ENCODE data around the gene ARPC1A. TPM values are rescaled to one million over a fixed set of nuclear protein-coding genes. Genes with fewer than 3 reads are reported as not detected.

The ARPC1A gene
- total and polyA plus RNA-seq, 2 experiments from 2014 or later = 209 to 294 TPM

- H3F3A ChIP-seq (ENCODE audit: insufficient read depth) = peaks cover 38% of the 10 kb centered on the region
- H3K27ac ChIP-seq = no peak overlapping the region
- no peaks in the 10 kb centered on the region for H4K20me1 ChIP-seq (ENCODE audit: insufficient read depth)
- in situ Hi-C loops (cut with MboI) = no loop called here
- no peaks in the 10 kb centered on the region for H3K9me3 ChIP-seq (ENCODE audit: low read depth)
- DNase-seq = no peak
- 90 to 92% methylated on average over 22 of the region's 22 CpGs for WGBS, 2 experiments (ENCODE audit: low coverage in 1 of 2, low lambda C conversion rate in 2 of 2, missing lambda C conversion rate in 2 of 2)
- H3K4me2 ChIP-seq (ENCODE audit: unreplicated experiment) = no peak overlapping the region
- TF ChIP-seq EZH2 (IDR thresholded peaks at IDR 0.05; ENCODE audit: insufficient read depth, poor library complexity, severe bottlenecking) (no peak), EZH2phosphoT487 (IDR thresholded peaks at IDR 0.05; ENCODE audit: insufficient read depth, low read depth) (no peak)
- H3K27me3 ChIP-seq (replicated peaks; ENCODE audit: insufficient read depth) = no peaks in the 10 kb centered on the region
- H3K36me3 ChIP-seq (ENCODE audit: low read depth) = peaks cover 37% of the 10 kb centered on the region
- peaks cover 4% of the 10 kb centered on the region; the same call in 1 of the 2 replicates for H3K79me2 ChIP-seq (ENCODE audit: insufficient read depth)
- peaks cover 8% of the 10 kb centered on the region; the same call in 1 of the 2 replicates for H3K4me1 ChIP-seq (ENCODE audit: insufficient read depth)
- no peak overlapping the region for H3K9ac ChIP-seq
- no peaks in the 10 kb centered on the region for H3K9me2 ChIP-seq (ENCODE audit: insufficient read depth)
- H3K4me3 ChIP-seq = no peak overlapping the region
- H2AFZ ChIP-seq = no peak overlapping the region
These were observed 33.9 kb downstream of the ARPC1A start for GRCh38 chr7:99359465-99360154.

DNA sequence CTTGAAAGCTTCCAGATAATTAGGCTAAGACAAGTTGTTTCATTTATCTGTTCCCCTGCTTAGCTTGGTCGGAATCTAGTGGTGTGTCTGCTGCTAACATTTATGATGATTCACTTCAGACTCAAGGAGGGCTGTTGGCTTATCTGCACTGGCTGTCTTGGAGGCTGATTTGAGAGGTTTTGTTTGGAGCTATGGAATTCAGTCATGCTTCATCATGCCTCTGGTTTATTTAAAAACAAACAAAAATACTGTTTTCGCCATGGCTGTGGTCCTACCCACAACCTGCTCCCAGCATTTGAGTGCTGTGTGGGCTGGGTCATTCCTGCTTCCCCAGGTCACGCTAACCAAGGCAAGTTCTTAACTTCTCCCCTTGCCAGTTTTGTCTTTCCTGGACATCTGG lies 37.1 kb downstream of the ARPC1A start:
- H3K27ac ChIP-seq = peak overlapping the region; percentile 50
- H3K9ac ChIP-seq = peak overlapping the region; percentile 12
- in situ Hi-C loops (cut with MboI) = no loop called here
- peaks cover 8% of the 10 kb centered on the region; the same call in 1 of the 2 replicates for H3K4me1 ChIP-seq (ENCODE audit: insufficient read depth)
- DNase-seq = peak; percentile 76
- H4K20me1 ChIP-seq (ENCODE audit: insufficient read depth) = no peaks in the 10 kb centered on the region
- TF ChIP-seq EZH2 (IDR thresholded peaks at IDR 0.05; ENCODE audit: insufficient read depth, poor library complexity, severe bottlenecking) = no peak
- no peak for TF ChIP-seq EZH2phosphoT487 (IDR thresholded peaks at IDR 0.05; ENCODE audit: insufficient read depth, low read depth)
- H3K4me2 ChIP-seq (ENCODE audit: unreplicated experiment) = no peak overlapping the region
- H3K36me3 ChIP-seq (ENCODE audit: low read depth) = peaks cover 49% of the 10 kb centered on the region
- H3K79me2 ChIP-seq (ENCODE audit: insufficient read depth) = peaks cover 6% of the 10 kb centered on the region; the same call in 1 of the 2 replicates
- H3K27me3 ChIP-seq (replicated peaks; ENCODE audit: insufficient read depth) = no peaks in the 10 kb centered on the region
- peaks cover 44% of the 10 kb centered on the region for H3F3A ChIP-seq (ENCODE audit: insufficient read depth)
- no peak overlapping the region for H2AFZ ChIP-seq
- H3K9me3 ChIP-seq (ENCODE audit: low read depth) = no peaks in the 10 kb centered on the region
- WGBS, 2 experiments (ENCODE audit: low coverage in 1 of 2, low lambda C conversion rate in 2 of 2, missing lambda C conversion rate in 2 of 2) = 48 to 52% methylated on average over 3 of the region's 3 CpGs
- no peak overlapping the region for H3K4me3 ChIP-seq
- no peaks in the 10 kb centered on the region for H3K9me2 ChIP-seq (ENCODE audit: insufficient read depth)

GRCh38 chr7:99363286-99363685 lies 37.6 kb downstream of the ARPC1A start:
- no peaks in the 10 kb centered on the region for H3K27me3 ChIP-seq (replicated peaks; ENCODE audit: insufficient read depth)
- H3K4me3 ChIP-seq = no peak overlapping the region
- H3K79me2 ChIP-seq (ENCODE audit: insufficient read depth) = peaks cover 6% of the 10 kb centered on the region; the same call in 1 of the 2 replicates
- in situ Hi-C loops (cut with MboI) = no loop called here
- H3K9ac ChIP-seq = peak overlapping the region; percentile 12
- peaks cover 45% of the 10 kb centered on the region for H3F3A ChIP-seq (ENCODE audit: insufficient read depth)
- H3K27ac ChIP-seq = peak overlapping the region; percentile 50
- no peaks in the 10 kb centered on the region for H3K9me3 ChIP-seq (ENCODE audit: low read depth)
- no peak overlapping the region for H3K4me2 ChIP-seq (ENCODE audit: unreplicated experiment)
- no peaks in the 10 kb centered on the region for H4K20me1 ChIP-seq (ENCODE audit: insufficient read depth)
- WGBS, 2 experiments (ENCODE audit: low coverage in 1 of 2, low lambda C conversion rate in 2 of 2, missing lambda C conversion rate in 2 of 2) = 95 to 97% methylated on average over 5 of the region's 5 CpGs
- TF ChIP-seq EZH2phosphoT487 (IDR thresholded peaks at IDR 0.05; ENCODE audit: insufficient read depth, low read depth) (no peak), EZH2 (IDR thresholded peaks at IDR 0.05; ENCODE audit: insufficient read depth, poor library complexity, severe bottlenecking) (no peak)
- DNase-seq = no peak
- no peak overlapping the region for H2AFZ ChIP-seq
- peaks cover 49% of the 10 kb centered on the region for H3K36me3 ChIP-seq (ENCODE audit: low read depth)
- peaks cover 8% of the 10 kb centered on the region; the same call in 1 of the 2 replicates for H3K4me1 ChIP-seq (ENCODE audit: insufficient read depth)
- H3K9me2 ChIP-seq (ENCODE audit: insufficient read depth) = no peaks in the 10 kb centered on the region

GRCh38 chr7:99365318-99366141 lies 39.8 kb downstream of the ARPC1A start:
- no peak for TF ChIP-seq EZH2phosphoT487 (IDR thresholded peaks at IDR 0.05; ENCODE audit: insufficient read depth, low read depth)
- TF ChIP-seq EZH2 (IDR thresholded peaks at IDR 0.05; ENCODE audit: insufficient read depth, poor library complexity, severe bottlenecking) = no peak

More at GRCh38 chr7:99365318-99366141, 39.8 kb downstream of the ARPC1A start:
- Histone ChIP-seq H3K27ac (no peak overlapping the region), H3K36me3 (ENCODE audit: low read depth) (peaks cover 40% of the 10 kb centered on the region), H3K79me2 (ENCODE audit: insufficient read depth) (peaks cover 6% of the 10 kb centered on the region; the same call in 1 of the 2 replicates), H3K9me2 (ENCODE audit: insufficient read depth) (no peaks in the 10 kb centered on the region), H3K9ac (no peak overlapping the region), H4K20me1 (ENCODE audit: insufficient read depth) (no peaks in the 10 kb centered on the region), H3K4me3 (no peak overlapping the region), H3K4me1 (ENCODE audit: insufficient read depth) (peaks cover 8% of the 10 kb centered on the region; the same call in 1 of the 2 replicates), H2AFZ (no peak overlapping the region), H3K4me2 (ENCODE audit: unreplicated experiment) (no peak overlapping the region), H3F3A (ENCODE audit: insufficient read depth) (peaks cover 44% of the 10 kb centered on the region), H3K27me3 (replicated peaks; ENCODE audit: insufficient read depth) (no peaks in the 10 kb centered on the region), H3K9me3 (ENCODE audit: low read depth) (no peaks in the 10 kb centered on the region)
- in situ Hi-C loops (cut with MboI) = no loop called here
- WGBS, 2 experiments (ENCODE audit: low coverage in 1 of 2, low lambda C conversion rate in 2 of 2, missing lambda C conversion rate in 2 of 2) = 81 to 84% methylated on average over 15 to 17 of the region's 17 CpGs
- DNase-seq = peak; percentile 36
